ENCODE measurements around the gene PISD. TPM values are rescaled to one million over a fixed set of nuclear protein-coding genes. Genes with fewer than 3 reads are reported as not detected.

The PISD gene
- total RNA-seq, 1 donor from 2014 or later = 49.0 TPM

- intact Hi-C loops (cut with DNase I) = no loop called here
- ATAC-seq = no peak
These were observed 7.6 kb downstream of the PISD start for GRCh38 chr22:31654408-31654807.

GRCh38 chr22:31653944-31654343, 8.1 kb downstream of the PISD start:
- ATAC-seq (no peak), DNase-seq (ENCODE audit: low spot score) (no peak)
- intact Hi-C loops (cut with DNase I) = no loop called here

More at GRCh38 chr22:31654408-31654807, 7.6 kb downstream of the PISD start:
- no peak for DNase-seq (ENCODE audit: low spot score)

GRCh38 chr22:31652911-31653684, 8.9 kb downstream of the PISD start:
- intact Hi-C loops (cut with DNase I) = no loop called here
- DNase-seq (ENCODE audit: low spot score) (no peak), ATAC-seq (peak; percentile 44)

GRCh38 chr22:31652088-31652487, 9.9 kb downstream of the PISD start:
- ATAC-seq = no peak
- no peak for DNase-seq (ENCODE audit: low spot score)

GRCh38 chr22:31651664-31652063, 10.4 kb downstream of the PISD start:
- intact Hi-C loops (cut with DNase I) = no loop called here
- DNase-seq (ENCODE audit: low spot score) = no peak
- ATAC-seq = no peak

More at GRCh38 chr22:31652088-31652487, 9.9 kb downstream of the PISD start:
- intact Hi-C loops (cut with DNase I) = no loop called here

GRCh38 chr22:31650391-31650790, 11.6 kb downstream of the PISD start:
- no peak for DNase-seq (ENCODE audit: low spot score)
- intact Hi-C loops (cut with DNase I) = no loop called here
- no peak for ATAC-seq

- DNase-seq (ENCODE audit: low spot score) (no peak), ATAC-seq (no peak)
- intact Hi-C loops (cut with DNase I) = no loop called here
These were observed 14.3 kb downstream of the PISD start for GRCh38 chr22:31647523-31648320.

GRCh38 chr22:31647066-31647465, 14.9 kb downstream of the PISD start:
- intact Hi-C loops (cut with DNase I) = no loop called here
- ATAC-seq = no peak

GRCh38 chr22:31646186-31647019, 15.6 kb downstream of the PISD start:
- ATAC-seq (no peak), DNase-seq (ENCODE audit: low spot score) (no peak)
- intact Hi-C loops (cut with DNase I) = no loop called here

More at GRCh38 chr22:31647066-31647465, 14.9 kb downstream of the PISD start:
- no peak for DNase-seq (ENCODE audit: low spot score)

GRCh38 chr22:31639436-31640039, 22.5 kb downstream of the PISD start:
- intact Hi-C loops (cut with DNase I) = no loop called here
- no peak for ATAC-seq
- no peak for DNase-seq (ENCODE audit: low spot score)

GRCh38 chr22:31637891-31638618, 24.0 kb downstream of the PISD start:
- DNase-seq (ENCODE audit: low spot score) (no peak), ATAC-seq (peak; percentile 72)
- intact Hi-C loops (cut with DNase I) = no loop called here

- ATAC-seq (peak; percentile 51), DNase-seq (ENCODE audit: low spot score) (no peak)
- intact Hi-C loops (cut with DNase I) = no loop called here
These were observed 24.5 kb downstream of the PISD start for GRCh38 chr22:31637447-31637890.

- ATAC-seq (no peak), DNase-seq (ENCODE audit: low spot score) (no peak)
- intact Hi-C loops (cut with DNase I) = no loop called here
These were observed 26.2 kb downstream of the PISD start for GRCh38 chr22:31635638-31636306.

- ATAC-seq = no peak
- intact Hi-C loops (cut with DNase I) = no loop called here
- DNase-seq (ENCODE audit: low spot score) = no peak
These were observed 30.6 kb downstream of the PISD start for GRCh38 chr22:31631436-31631835.

GRCh38 chr22:31630331-31631329, 31.4 kb downstream of the PISD start:
- ATAC-seq = peak; percentile 72
- intact Hi-C loops (cut with DNase I) = no loop called here
- peak; percentile 87 for DNase-seq (ENCODE audit: low spot score)

- no peak for DNase-seq (ENCODE audit: low spot score)
- ATAC-seq = no peak
- intact Hi-C loops (cut with DNase I) = loop anchor here (10.0 kb wide), 1 partner anchor 75 kb away; no protein-coding TSS in a partner anchor
These were observed 32.3 kb downstream of the PISD start for GRCh38 chr22:31629741-31630184.

All from sciatic nerve (tissue), 2 donors.